HepG2 (cell line): Measurements from ENCODE around the gene GPC6. TPM values are rescaled to one million over a fixed set of nuclear protein-coding genes. Genes with fewer than 3 reads are reported as not detected.

Experiments used
- ATAC-seq: fragments of 200-7000 bp; cut with Tn5 transposase; 3 replicates; pipeline ENCODE4 v1.9.1; 2020; ENCODE audit warnings: mild to moderate bottlenecking, moderate library complexity
- BruUV-seq: library from RNA; stranded (reverse); fragments of 400-500 nt; replicated peaks from 2 replicates; lab custom pipeline; 2021; lab: Mats Ljungman, UMichigan
- CTCF ChIA-PET: fragments of 300-600 bp; formaldehyde crosslinking; extraction: SDS; loops from one replicate; lab custom pipeline; 2021; ENCODE audit warnings: low total read pairs, inconsistent platforms, low intra/inter-chr PET ratio; lab: Yijun Ruan, JAX
- POLR2A ChIA-PET: fragments of 350-600 bp; sonication (Branson Sonifier 250); formaldehyde crosslinking; loops from one replicate; lab custom pipeline; 2020; ENCODE audit warnings: antibody characterized with exemption, inconsistent platforms; lab: Yijun Ruan, JAX
- DNase-seq: peaks from one replicate; pipeline ENCODE4 v3.0.0-alpha.2; 2015; ENCODE audit warnings: low spot score
- FAIRE-seq: peaks from 3 replicates; lab custom pipeline; 2011; peaks lifted over from hg19 to GRCh38; lab: Jason Lieb, UNC
- H2AFZ ChIP-seq: one replicate; pipeline ENCODE4 v1.6.1; 2011; ENCODE audit warnings: low read length, inconsistent platforms
- H3K27ac ChIP-seq: fragments of 300-600 bp; 3 replicates; pipeline ENCODE4 v1.8.0; 2011; ENCODE audit warnings: mixed run types, mild to moderate bottlenecking, mixed read lengths, low read length, inconsistent platforms; ENCODE audit not compliant: insufficient read depth; ENCODE audit errors: extremely low read length
- H3K27me3 ChIP-seq, 2 experiments: fragments of 200-600 bp in 1 of 2; 2 replicates in 1 of 2; 3 replicates in 1 of 2; pipeline versions ENCODE4 v1.6.0 to v1.8.0; 2011; ENCODE audit warnings: low read length in 2 of 2, mild to moderate bottlenecking in 2 of 2, moderate library complexity in 2 of 2, inconsistent platforms in 1 of 2; ENCODE audit not compliant: insufficient read depth in 2 of 2, control insufficient read depth in 1 of 2
- H3K36me3 ChIP-seq, 2 experiments: fragments of 200-600 bp in 1 of 2; replicated peaks in 1 of 2; 2 replicates in 1 of 2; 3 replicates in 1 of 2; pipeline versions ENCODE4 v1.5.1 to v1.8.0; 2011; ENCODE audit warnings: low read length in 2 of 2, inconsistent platforms in 1 of 2; ENCODE audit not compliant: insufficient read depth in 2 of 2, control insufficient read depth in 1 of 2
- H3K4me1 ChIP-seq: 2 replicates; pipeline ENCODE4 v1.5.1; 2012; ENCODE audit warnings: low read length, inconsistent platforms; ENCODE audit not compliant: insufficient read depth
- H3K4me2 ChIP-seq: 2 replicates; pipeline ENCODE4 v1.6.0; 2011; ENCODE audit warnings: low read depth, low read length, inconsistent platforms
- H3K4me3 ChIP-seq, 3 experiments: fragments of 200-600 bp in 1 of 3; sonication (generic), shearing (Covaris generic) in 1 of 3; replicated peaks in 1 of 3; 2 replicates each; pipeline ENCODE4 v1.5.1; 2011 to 2016; ENCODE audit warnings: low read length in 3 of 3, inconsistent platforms in 2 of 3, low read depth in 2 of 3, mild to moderate bottlenecking in 2 of 3, control low read depth in 1 of 3, mixed read lengths in 1 of 3; ENCODE audit not compliant: insufficient read depth in 1 of 3
- H3K79me2 ChIP-seq: one replicate; pipeline ENCODE4 v1.6.1; 2011; ENCODE audit warnings: low read length, inconsistent platforms; ENCODE audit not compliant: insufficient read depth
- H3K9ac ChIP-seq: 2 replicates; pipeline ENCODE4 v1.6.0; 2011; ENCODE audit warnings: mild to moderate bottlenecking, low read depth, low read length, inconsistent platforms; ENCODE audit not compliant: insufficient read depth
- H3K9me3 ChIP-seq: 2 replicates; pipeline ENCODE4 v1.5.1; 2012; ENCODE audit warnings: mild to moderate bottlenecking, low read length
- H4K20me1 ChIP-seq: 2 replicates; pipeline ENCODE4 v1.6.0; 2011; ENCODE audit warnings: inconsistent platforms, mild to moderate bottlenecking, low read length, moderate library complexity; ENCODE audit not compliant: insufficient read depth
- HOXA9 ChIP-seq: sonication (generic); formaldehyde crosslinking; IDR thresholded peaks from 2 replicates; pipeline ENCODE4 v1.8.1; 2022; ENCODE audit warnings: missing genetic modification reagents, mild to moderate bottlenecking, moderate library complexity, borderline replicate concordance
- NFATC3 ChIP-seq: sonication (generic); formaldehyde crosslinking; IDR thresholded peaks from 2 replicates; pipeline ENCODE4 v1.5.1; 2020; ENCODE audit warnings: mild to moderate bottlenecking, missing genetic modification reagents
- NFE2L2 ChIP-seq: fragments of 150-350 bp; IDR thresholded peaks from 2 replicates; pipeline ENCODE4 v1.6.1; 2014; ENCODE audit warnings: low read length
- NONO ChIP-seq, 2 experiments: fragments of 450-650 bp in 1 of 2; sonication (generic) in 1 of 2; formaldehyde crosslinking in 1 of 2; IDR thresholded peaks in 1 of 2; conservative IDR thresholded peaks in 1 of 2; 2 replicates each; pipeline versions ENCODE4 v1.6.1 to v1.8.0; 2017 to 2022; ENCODE audit warnings: mild to moderate bottlenecking in 1 of 2, missing genetic modification reagents in 1 of 2, moderate library complexity in 1 of 2
- RAD51 ChIP-seq: fragments of 450-650 bp; IDR thresholded peaks from 2 replicates; pipeline ENCODE4 v1.6.1; 2016; ENCODE audit warnings: borderline replicate concordance
- TMF1 ChIP-seq: sonication (generic); formaldehyde crosslinking; IDR thresholded peaks from 2 replicates; pipeline ENCODE4 v1.8.1; 2022; ENCODE audit warnings: low read depth, missing genetic modification reagents
- ZNF512B ChIP-seq: sonication (generic); formaldehyde crosslinking; IDR thresholded peaks from 2 replicates; pipeline ENCODE4 v1.5.1; 2020; ENCODE audit warnings: missing genetic modification reagents, mild to moderate bottlenecking, borderline replicate concordance
- ZNF660 ChIP-seq: sonication (generic); formaldehyde crosslinking; IDR thresholded peaks from 2 replicates; pipeline ENCODE4 v1.5.1; 2020; ENCODE audit warnings: mild to moderate bottlenecking, low read depth, missing genetic modification reagents, borderline replicate concordance
- WGBS: methylation state at CpG from one replicate; pipeline ENCODE4 v1.1.6; 2017; ENCODE audit warnings: low lambda C conversion rate; 5-methylcytosine and 5-hydroxymethylcytosine counted together
- in situ Hi-C: cut with HindIII; loops from 2 replicates; pipeline ENCODE4 v1.10.0; 2017; ENCODE audit warnings: low pct_unique_long_range_greater_than_20kb; ENCODE audit not compliant: extremely low pct_ligation_motif_present
- intact Hi-C: fragments of 100-400 bp; cut with micrococcal nuclease; formaldehyde crosslinking; loops from one replicate; pipeline ENCODE4 v1.10.0; 2022; ENCODE audit not compliant: unreplicated experiment
- polyA plus RNA-seq, 8 experiments: library from polyadenylated mRNA; depleted of rRNA in 3 of 8; stranded (reverse) in 7 of 8; unstranded in 1 of 8; fragments of >200 nt; fragmentation: Illumina TruSeq in 4 of 8; extraction: Trizol in 4 of 8; gene quantifications; 2 replicates each; pipeline versions ENCODE4 v1.2.1 to v1.2.3, GENCODE V29; 2011 to 2016; ENCODE audit warnings: low read depth in 4 of 8, missing spikeins in 1 of 8, mixed read lengths in 1 of 8; ENCODE audit not compliant: insufficient read depth in 1 of 8
- total RNA-seq, 5 experiments: library from RNA; depleted of rRNA; stranded (reverse); fragments of >200 nt; fragmentation: Illumina TruSeq; extraction: Trizol; gene quantifications; 2 replicates each; pipeline ENCODE4 v1.2.3, GENCODE V29; 2016; ENCODE audit warnings: low read depth in 1 of 5

The GPC6 gene
- total and polyA plus RNA-seq, 2 of the 13 experiments (the other 11 are each of a cell fraction or from before 2014, with no cell fraction given) = 24.5 to 33.9 TPM

GRCh38 chr13:93270769-93271742 is 44.4 kb downstream of the GPC6 start (continued):
- TF ChIP-seq ZNF512B (CRISPR knock-in tag) = no peak

GRCh38 chr13:93279982-93280381 is 53.4 kb downstream of the GPC6 start:
- ChIA-PET POLR2A (no interaction called here), CTCF (no interaction called here)
- DNase-seq (no peak), ATAC-seq (no peak), FAIRE-seq (no peak)
- Histone ChIP-seq H3K36me3 (no peaks in the 10 kb centered on the region), H3K79me2 (peaks cover 17% of the 10 kb centered on the region), H3K9me3 (no peaks in the 10 kb centered on the region), H2AFZ (no peak overlapping the region), H3K27me3 (no peaks in the 10 kb centered on the region), H3K4me1 (no peaks in the 10 kb centered on the region), H4K20me1 (no peaks in the 10 kb centered on the region), H3K9ac (no peak overlapping the region), H3K4me3 (no peak overlapping the region), H3K27ac (no peak overlapping the region), H3K4me2 (no peak overlapping the region)
- no TSS peak for BruUV-seq
- WGBS = 96% methylated on average over 1 of the region's 1 CpG
- in situ Hi-C loops = no loop called here
- intact Hi-C loops = no loop called here
- TF ChIP-seq TMF1 (CRISPR knock-in tag) (no peak), ZNF660 (CRISPR knock-in tag) (no peak), NFE2L2 (no peak), NONO (IDR thresholded peaks at IDR 0.05) (no peak), NONO (CRISPR knock-in tag; conservative IDR thresholded peaks at IDR 0.05) (no peak), HOXA9 (CRISPR knock-in tag) (no peak), NFATC3 (no peak), RAD51 (no peak)
